ENCODE measurements around the gene SLC4A4.
"Not testable (repeated sequence)": the region's sequence is repeated elsewhere in the genome, so short reads cannot be mapped to it uniquely, and the experiment has no call there.

Gene SLC4A4

DNA sequence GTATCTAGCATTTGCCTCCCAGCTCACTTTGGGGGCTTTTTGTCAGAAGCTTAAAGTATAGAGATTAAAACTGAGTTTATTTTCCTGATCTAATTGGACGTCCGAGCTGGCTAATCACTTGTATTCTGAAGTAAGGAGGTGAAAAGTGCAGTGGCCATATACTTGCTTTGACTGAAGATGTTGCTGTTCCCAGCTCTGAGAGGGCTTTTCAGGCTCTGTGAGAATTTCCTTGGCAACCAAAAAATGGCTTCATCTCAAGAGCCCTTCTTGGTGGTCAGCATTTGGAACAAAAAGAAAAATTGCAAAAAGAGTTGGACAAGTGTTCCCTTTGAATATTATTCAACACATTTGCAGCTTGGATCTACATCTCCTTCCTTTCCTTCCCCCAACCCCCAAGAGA lies 67.0 kb downstream of the SLC4A4 start:
- no peak overlapping the region for H3K27ac ChIP-seq

DNA sequence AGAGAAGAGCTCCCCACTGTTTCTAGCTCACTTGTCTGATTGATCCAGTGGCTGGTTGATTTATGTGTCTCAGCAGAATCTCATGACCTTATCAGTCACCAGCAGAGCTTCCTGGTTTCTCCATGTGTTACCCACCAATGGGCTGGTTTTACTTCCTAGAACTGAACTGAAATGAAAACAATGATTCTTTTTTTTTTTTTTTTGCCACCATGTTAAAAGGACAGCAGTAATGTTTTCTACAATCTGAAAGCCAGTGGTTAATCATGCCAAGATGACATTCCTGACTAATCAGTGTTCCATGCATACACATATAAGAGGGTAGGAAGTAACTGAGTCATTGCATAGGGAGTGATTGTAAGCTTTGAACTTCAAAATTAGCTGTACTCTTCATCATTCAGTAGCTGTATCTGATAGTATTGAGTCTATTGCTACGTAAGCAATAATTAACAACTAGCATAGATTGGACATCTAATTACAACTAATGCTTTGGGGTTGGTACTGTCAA lies 67.7 kb downstream of the SLC4A4 start:
- no peak for DNase-seq (ENCODE audit: low spot score)
- Histone ChIP-seq H3K27ac (no peak overlapping the region), H3K4me3 (no peak overlapping the region)
- TF ChIP-seq, protein P1, sequence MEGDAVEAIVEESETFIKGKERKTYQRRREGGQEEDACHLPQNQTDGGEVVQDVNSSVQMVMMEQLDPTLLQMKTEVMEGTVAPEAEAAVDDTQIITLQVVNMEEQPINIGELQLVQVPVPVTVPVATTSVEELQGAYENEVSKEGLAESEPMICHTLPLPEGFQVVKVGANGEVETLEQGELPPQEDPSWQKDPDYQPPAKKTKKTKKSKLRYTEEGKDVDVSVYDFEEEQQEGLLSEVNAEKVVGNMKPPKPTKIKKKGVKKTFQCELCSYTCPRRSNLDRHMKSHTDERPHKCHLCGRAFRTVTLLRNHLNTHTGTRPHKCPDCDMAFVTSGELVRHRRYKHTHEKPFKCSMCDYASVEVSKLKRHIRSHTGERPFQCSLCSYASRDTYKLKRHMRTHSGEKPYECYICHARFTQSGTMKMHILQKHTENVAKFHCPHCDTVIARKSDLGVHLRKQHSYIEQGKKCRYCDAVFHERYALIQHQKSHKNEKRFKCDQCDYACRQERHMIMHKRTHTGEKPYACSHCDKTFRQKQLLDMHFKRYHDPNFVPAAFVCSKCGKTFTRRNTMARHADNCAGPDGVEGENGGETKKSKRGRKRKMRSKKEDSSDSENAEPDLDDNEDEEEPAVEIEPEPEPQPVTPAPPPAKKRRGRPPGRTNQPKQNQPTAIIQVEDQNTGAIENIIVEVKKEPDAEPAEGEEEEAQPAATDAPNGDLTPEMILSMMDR (IDR thresholded peaks at IDR 0.05), result no peak

More for the DNA sequence above, 67.0 kb downstream of the SLC4A4 start:
- DNase-seq (ENCODE audit: low spot score), result no peak
- no peak overlapping the region for H3K4me3 ChIP-seq
- TF ChIP-seq, protein P1 (IDR thresholded peaks at IDR 0.05), result no peak

- not testable (repeated sequence) for H3K4me3 ChIP-seq; H3K27ac ChIP-seq; DNase-seq (ENCODE audit: low spot score)
Measured at GRCh38 chr4:71408961-71409360, 70.1 kb downstream of the SLC4A4 start.

- Histone ChIP-seq H3K27ac (no peak overlapping the region), H3K4me3 (no peak overlapping the region)
- no peak for DNase-seq (ENCODE audit: low spot score)
- TF ChIP-seq, protein P1 (IDR thresholded peaks at IDR 0.05), result no peak
Measured at GRCh38 chr4:71411981-71412380, 73.2 kb downstream of the SLC4A4 start.

GRCh38 chr4:71415491-71415890 lies 76.7 kb downstream of the SLC4A4 start:
- no peak for DNase-seq (ENCODE audit: low spot score)
- TF ChIP-seq, protein P1 (IDR thresholded peaks at IDR 0.05), result no peak
- no peak overlapping the region for H3K4me3 ChIP-seq
- no peak overlapping the region for H3K27ac ChIP-seq

DNA sequence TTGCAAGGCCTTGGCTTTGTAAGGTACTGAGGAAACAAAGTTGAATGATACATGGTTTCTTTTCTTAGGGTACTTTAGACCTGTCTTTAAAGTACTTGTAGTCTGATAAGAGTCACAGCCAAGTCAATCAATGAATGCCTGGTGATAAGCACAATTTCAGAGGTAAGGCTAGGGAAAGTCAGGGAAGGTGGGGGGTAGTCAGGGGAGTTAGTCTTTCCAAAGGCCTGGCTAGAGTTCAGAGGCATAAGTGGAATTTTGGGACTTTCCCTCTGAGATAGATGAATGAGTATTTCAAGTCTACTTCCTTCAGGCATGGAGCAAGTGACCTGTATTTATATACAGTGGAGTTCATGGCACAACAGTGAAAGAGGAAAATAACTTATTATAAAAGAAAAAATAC lies 78.3 kb downstream of the SLC4A4 start:
- TF ChIP-seq, protein P1 (IDR thresholded peaks at IDR 0.05), result no peak
- Histone ChIP-seq H3K27ac (no peak overlapping the region), H3K4me3 (no peak overlapping the region)
- DNase-seq (ENCODE audit: low spot score), result no peak

- Histone ChIP-seq H3K4me3 (no peak overlapping the region), H3K27ac (no peak overlapping the region)
- TF ChIP-seq, protein P1 (IDR thresholded peaks at IDR 0.05), result no peak
- DNase-seq (ENCODE audit: low spot score), result no peak
Measured at GRCh38 chr4:71426381-71427042, 87.7 kb downstream of the SLC4A4 start.

All from coronary artery (tissue), 2 donors.